ENCODE measurements around the gene HOXC11.

- TF ChIP-seq CTCF (IDR thresholded peaks at IDR 0.05; ENCODE audit: low read depth, low read length): peak; percentile 34
- no peak for TF ChIP-seq POLR2A (IDR thresholded peaks at IDR 0.05; ENCODE audit: extremely low read depth, insufficient read length)
Observed at GRCh38 chr12:53956251-53956887, 16.6 kb upstream of the HOXC11 start.
